ENCODE data around the gene ASAP2.

ASAP2 gene

GRCh38 chr2:9412781-9413180 is 206.2 kb downstream of the ASAP2 start:
- H3K27ac ChIP-seq = no peak overlapping the region
- TF ChIP-seq CTCF (IDR thresholded peaks at IDR 0.05) = no peak
- H3K4me3 ChIP-seq (ENCODE audit: low read depth in 1 of 2, low read length in 1 of 2) = no peak overlapping the region
- peaks cover 39% of the 10 kb centered on the region for H3K36me3 ChIP-seq
- no peaks in the 10 kb centered on the region for H3K9me3 ChIP-seq
- no peaks in the 10 kb centered on the region for H3K27me3 ChIP-seq
- peaks cover 0 to 3% of the 10 kb centered on the region in 2 experiments for H3K4me1 ChIP-seq (ENCODE audit: control insufficient read depth in 1 of 2, insufficient read depth in 1 of 2, low read depth in 1 of 2, low read length in 1 of 2)

GRCh38 chr2:9415516-9416169 is 209.0 kb downstream of the ASAP2 start:
- no peak overlapping the region for H3K4me3 ChIP-seq (ENCODE audit: low read depth in 1 of 2, low read length in 1 of 2)
- no peaks in the 10 kb centered on the region for H3K27me3 ChIP-seq
- H3K4me1 ChIP-seq (ENCODE audit: control insufficient read depth in 1 of 2, insufficient read depth in 1 of 2, low read depth in 1 of 2, low read length in 1 of 2) = peaks cover 0 to 3% of the 10 kb centered on the region in 2 experiments
- peaks cover 14% of the 10 kb centered on the region for H3K36me3 ChIP-seq
- no peak for TF ChIP-seq CTCF (IDR thresholded peaks at IDR 0.05)
- no peaks in the 10 kb centered on the region for H3K9me3 ChIP-seq
- no peak overlapping the region for H3K27ac ChIP-seq

- Histone ChIP-seq H3K4me1 (ENCODE audit: control insufficient read depth in 1 of 2, insufficient read depth in 1 of 2, low read depth in 1 of 2, low read length in 1 of 2) (peaks cover 0 to 2% of the 10 kb centered on the region in 2 experiments), H3K27ac (no peak overlapping the region), H3K9me3 (no peaks in the 10 kb centered on the region), H3K27me3 (no peaks in the 10 kb centered on the region), H3K36me3 (peaks cover 12% of the 10 kb centered on the region), H3K4me3 (ENCODE audit: low read depth in 1 of 2, low read length in 1 of 2) (no peak overlapping the region)
- no peak for TF ChIP-seq CTCF (IDR thresholded peaks at IDR 0.05)
Measured at GRCh38 chr2:9416267-9416961, 209.8 kb downstream of the ASAP2 start.

- H3K27me3 ChIP-seq = no peaks in the 10 kb centered on the region
- H3K27ac ChIP-seq = no peak overlapping the region
- TF ChIP-seq CTCF (IDR thresholded peaks at IDR 0.05) = no peak
- no peak overlapping the region for H3K4me3 ChIP-seq (ENCODE audit: low read depth in 1 of 2, low read length in 1 of 2)
- peaks cover 12% of the 10 kb centered on the region for H3K36me3 ChIP-seq
- no peaks in the 10 kb centered on the region for H3K9me3 ChIP-seq
- peaks cover under 1 to 3% of the 10 kb centered on the region in 2 experiments for H3K4me1 ChIP-seq (ENCODE audit: control insufficient read depth in 1 of 2, insufficient read depth in 1 of 2, low read depth in 1 of 2, low read length in 1 of 2)
Measured at GRCh38 chr2:9416962-9417316, 210.3 kb downstream of the ASAP2 start.

GRCh38 chr2:9417725-9418124 is 211.1 kb downstream of the ASAP2 start:
- Histone ChIP-seq H3K27ac (no peak overlapping the region), H3K36me3 (peaks cover 12% of the 10 kb centered on the region), H3K27me3 (no peaks in the 10 kb centered on the region), H3K4me3 (ENCODE audit: low read depth in 1 of 2, low read length in 1 of 2) (no peak overlapping the region), H3K9me3 (no peaks in the 10 kb centered on the region), H3K4me1 (ENCODE audit: control insufficient read depth in 1 of 2, insufficient read depth in 1 of 2, low read depth in 1 of 2, low read length in 1 of 2) (peaks cover 8 to 11% of the 10 kb centered on the region in 2 experiments)
- TF ChIP-seq CTCF (IDR thresholded peaks at IDR 0.05) = no peak
